GM19043 (cell line): Measurements from ENCODE around the gene NWD2.

Experiments used
- ATAC-seq: cut with Tn5 transposase; IDR thresholded peaks from one replicate; pipeline ENCODE4 v1.9.1; 2021; ENCODE audit warnings: low read depth; ENCODE audit not compliant: unreplicated experiment

Gene NWD2

DNA sequence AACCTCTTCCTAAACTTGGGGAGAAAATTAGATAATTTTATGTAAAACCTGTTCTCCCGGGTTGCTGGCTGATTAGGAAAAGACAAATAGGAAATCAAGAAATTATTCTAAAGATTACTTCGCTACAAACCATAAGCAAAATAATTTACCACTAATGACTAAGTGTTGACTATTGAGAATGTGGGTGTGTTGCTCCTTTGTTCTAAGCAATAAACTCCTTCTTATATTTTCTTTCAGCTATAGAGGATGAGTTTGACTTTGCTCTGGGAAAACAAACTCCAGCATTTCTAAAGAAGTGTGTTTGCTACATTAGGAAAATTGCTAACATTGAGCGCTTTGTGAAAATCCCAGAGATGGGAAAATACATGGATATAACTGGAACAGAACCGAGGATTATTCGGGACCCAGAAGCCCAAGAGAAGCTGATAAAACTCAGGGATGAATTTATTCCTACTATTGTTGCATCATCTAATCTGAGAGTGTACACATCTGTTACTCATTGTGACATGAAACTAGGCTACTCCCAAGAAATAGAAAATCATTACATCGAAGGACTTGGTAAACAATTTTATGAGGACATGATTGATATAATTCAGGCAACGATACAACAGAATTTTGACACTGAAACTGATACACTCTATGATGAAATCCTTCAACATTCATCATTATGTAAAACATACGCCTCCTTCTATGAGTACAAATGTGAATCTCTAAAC is 194.2 kb downstream of the NWD2 start:
- ATAC-seq: no peak

- ATAC-seq: no peak
Observed at GRCh38 chr4:37439809-37440474, 195.4 kb downstream of the NWD2 start.

DNA sequence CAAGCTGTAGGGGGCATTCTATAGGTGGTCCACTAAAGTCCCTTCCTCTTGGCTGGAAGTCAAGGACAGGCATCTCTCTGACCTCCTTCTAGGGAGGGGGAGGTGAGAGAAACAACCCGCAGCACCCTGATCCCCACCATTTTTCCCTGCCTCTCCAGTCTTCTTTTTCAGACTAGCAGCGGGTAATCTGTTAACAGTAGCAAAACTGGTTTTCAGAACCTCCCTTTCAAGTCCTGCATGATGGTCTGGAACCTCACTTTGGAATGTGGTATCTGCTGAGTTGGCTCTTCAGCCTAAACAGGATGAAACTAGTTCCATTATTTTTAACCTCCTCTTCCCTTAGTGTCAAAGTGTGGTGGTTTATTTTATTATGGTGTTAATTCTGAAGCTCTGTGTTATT is 196.0 kb downstream of the NWD2 start:
- ATAC-seq: no peak

DNA sequence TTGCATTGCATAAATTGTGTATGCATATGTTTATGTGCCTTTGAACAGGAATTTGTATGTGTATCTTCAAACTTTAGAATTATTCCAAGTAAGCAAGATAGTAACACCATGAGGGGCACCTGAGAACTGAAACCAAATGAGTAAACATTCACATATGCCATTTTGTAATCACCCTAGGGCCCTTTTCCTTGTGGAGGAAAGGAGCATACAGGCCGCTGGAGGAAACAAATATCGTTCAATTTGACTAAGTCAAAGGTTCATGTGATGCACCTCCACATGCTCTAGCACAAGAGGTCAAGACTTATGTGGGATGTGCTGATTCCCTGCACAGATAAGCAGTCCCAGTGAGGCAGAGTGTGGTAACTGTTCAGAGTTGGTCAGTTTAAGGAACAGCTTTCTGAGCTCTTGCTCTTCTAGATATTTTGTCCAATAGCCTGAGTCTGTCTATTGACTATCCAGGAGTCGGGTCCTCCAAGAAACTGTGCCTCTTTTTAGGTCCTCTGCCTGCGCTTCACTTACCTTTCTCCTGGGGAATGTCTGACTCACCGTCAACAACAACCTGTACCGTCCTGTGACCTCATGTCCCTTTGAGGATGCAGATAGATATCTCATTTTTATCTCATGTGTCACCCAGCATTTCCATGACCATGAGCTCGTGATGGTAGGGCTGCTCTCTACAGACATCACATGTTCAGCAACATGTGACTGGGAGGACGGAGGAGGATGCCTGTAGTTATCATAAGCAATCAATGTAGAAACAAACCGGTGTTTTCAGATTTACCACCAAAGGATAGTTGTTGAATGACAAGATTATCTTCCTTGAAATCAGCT is 196.9 kb downstream of the NWD2 start:
- ATAC-seq: no peak

GRCh38 chr4:37442062-37442323 is 197.4 kb downstream of the NWD2 start:
- no peak for ATAC-seq

- ATAC-seq: no peak
Observed at GRCh38 chr4:37443137-37443536, 198.6 kb downstream of the NWD2 start.

DNA sequence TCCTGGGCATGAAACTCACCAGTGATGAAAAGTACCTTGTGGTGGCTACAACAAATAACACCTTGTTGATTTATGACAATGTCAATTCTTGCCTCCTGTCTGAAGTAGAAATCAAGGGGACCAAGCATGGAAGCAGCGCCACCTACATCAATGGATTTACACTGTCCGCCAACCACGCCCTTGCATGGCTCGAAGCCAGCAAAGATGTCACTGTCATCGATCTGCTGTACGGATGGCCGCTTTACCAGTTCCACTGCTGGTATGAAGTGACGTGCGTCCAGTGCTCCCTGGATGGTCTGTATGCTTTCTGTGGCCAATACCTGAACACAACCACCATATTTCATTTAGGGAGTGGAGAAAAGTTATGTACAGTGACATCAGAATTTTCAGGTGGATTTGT is 200.5 kb downstream of the NWD2 start:
- no peak for ATAC-seq

DNA sequence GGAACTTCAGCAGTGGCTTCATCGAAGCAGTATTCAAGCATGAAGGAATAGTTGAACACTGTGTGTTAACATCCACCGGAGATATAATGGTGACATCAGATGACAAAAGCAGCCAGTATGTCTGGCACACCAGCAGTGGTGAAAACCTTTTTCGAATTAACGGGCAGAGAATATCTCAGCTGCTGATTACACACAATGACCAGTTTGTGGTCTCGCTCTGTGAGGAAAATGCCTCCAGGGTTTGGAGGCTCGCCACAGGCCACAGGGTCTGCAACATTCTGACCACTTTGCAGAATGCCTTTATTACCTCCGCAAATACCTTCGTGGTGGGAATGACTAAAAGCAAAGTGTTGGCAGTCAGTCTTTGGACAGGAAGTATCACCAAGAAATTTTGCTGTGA is 201.5 kb downstream of the NWD2 start:
- ATAC-seq: no peak

DNA sequence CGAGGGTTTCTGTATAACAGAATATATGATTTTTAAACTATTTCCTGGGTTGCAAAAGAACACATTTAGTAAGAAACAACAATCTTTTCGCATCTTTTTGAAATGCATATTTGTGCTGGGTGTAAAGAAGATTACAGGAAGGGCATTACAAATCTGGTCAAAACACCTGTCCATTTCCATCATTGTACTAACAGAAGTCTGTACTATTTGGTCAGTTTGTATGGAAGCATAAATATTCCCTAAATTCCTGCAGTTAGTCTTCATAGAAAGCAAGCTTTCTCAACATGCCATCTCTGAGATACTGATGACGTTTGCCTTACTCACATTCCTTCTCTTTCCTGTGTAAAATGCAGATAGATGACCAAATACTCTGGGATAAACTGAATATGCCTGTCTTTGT is 203.3 kb downstream of the NWD2 start:
- ATAC-seq: no peak

DNA sequence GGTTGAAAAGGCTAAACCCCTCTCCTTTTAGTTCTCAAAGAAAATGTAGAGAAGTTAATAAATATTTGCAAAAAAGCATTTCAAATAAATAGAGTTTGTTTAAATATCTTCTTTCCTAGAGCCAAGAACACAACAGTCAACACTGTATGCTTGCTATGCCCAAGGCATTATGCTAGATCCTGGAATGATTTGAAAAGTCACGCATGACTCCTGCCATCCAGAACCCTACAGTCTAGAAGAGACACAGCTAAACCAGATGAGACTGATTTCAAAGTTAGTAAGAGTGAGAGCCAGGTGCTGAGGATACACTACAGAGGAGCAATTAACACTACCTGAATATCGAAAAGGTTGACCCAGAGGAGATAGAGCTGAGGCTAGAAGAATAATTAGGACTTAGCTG is 205.8 kb downstream of the NWD2 start:
- no peak for ATAC-seq

DNA sequence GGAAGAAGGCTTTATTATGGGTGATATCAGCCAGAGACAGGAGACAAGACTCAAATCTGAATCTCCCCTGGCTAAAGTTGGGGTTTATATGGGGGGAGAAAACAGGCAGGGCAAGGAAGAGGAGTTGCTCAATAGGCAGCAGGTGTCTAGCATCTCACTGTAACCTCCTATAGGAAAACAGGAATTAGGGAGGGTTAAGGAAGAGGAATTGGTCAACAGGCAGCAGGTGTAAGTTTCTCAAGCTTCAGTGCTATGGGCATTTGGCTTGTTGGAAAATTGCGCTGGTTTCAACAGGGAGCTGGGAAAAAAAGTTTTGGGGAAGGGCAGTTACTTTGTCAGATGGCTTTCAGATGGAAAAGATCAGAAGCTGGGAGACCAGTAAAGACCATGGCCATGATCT is 206.4 kb downstream of the NWD2 start:
- ATAC-seq: no peak

GRCh38 chr4:37451656-37452055 is 207.1 kb downstream of the NWD2 start:
- ATAC-seq: no peak

DNA sequence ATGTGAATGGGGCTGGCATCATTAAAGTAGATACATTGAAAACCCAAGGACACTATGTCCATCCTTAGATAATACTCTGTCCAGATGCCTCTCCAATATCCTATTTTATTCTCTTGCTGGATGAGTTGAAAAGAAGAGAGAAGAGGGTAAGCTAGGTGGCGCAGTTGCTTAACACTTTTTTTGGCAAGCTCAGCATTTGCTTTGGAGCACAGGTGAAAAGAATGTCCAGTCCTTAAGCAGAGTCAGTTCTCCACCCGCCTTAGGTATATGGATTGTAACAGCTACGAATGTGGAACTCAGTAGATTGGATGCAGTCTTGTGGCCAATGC is 208.4 kb downstream of the NWD2 start:
- ATAC-seq: peak; percentile 48

DNA sequence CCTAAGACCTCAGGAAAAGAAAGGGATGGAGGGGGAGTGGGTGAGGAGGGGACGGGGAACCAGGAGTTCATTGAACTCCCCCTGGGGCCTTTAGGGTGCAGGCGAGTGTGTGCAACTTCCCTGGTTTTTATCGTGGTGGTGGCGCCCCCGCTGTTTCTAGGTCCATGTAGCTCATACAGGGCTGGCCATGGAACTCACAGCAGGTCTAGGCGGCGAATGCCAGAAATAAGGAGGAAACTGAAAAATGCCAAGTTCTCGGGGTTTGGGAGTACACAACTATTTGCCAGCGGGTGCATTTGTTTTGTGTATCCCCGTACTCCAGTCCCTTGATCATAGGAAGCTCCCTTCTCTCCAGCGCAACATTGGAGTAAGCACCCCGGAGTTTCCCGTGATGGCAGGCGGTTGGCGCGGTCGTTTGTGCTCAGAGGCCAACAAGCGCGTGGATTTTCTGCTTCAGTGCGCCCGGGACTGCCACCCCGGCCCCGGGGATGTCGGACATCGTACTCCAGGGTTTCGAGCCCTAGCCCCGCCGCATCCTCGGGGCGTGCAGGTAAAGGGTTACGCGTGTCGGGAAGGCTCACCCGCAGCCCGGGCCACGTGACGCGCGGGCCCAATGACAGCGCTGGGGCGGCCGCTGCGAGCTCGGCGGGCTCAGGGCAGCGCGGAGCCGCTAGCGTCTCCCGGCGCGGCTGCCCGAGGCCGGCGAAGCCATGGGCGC is 208.9 kb downstream of the NWD2 start:
- peak; percentile 66 for ATAC-seq

DNA sequence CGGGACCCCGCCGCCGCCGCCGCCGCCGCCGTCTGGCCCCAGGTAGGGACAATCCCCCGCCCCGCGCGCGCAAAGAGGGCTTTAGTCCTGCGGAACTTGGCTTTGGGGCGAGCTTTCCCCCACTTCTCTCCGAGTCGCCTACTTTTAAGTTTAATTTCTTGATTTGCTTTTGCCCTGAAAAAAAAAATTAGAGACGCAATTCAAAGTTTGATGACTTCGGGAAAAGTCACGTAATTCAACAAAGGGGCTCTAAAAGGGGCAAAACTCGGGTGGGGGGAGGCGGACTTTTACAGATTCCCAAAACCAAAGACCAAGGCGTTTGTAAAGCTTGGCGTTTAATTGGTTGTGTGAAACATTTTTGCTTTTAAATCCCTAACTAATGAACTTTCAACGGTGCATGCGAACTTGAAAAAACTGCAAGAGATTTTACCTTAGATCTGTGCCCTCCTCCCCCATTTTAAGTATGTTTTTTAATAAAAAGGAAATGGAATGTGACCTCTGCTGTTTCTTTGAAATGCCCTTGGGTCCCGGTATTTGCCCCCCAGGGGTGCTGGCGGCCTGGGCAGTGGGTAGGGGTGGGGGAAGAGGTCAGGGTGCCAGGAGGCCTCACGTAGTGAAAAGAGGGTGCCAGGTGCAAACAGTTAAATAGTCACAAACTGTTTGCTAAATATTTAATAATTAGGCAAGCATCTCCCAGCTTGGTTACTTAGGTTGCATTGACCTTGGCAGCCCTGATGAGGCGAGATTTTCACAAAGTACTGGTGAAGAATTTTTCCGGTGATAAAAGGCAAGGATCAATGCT is 209.7 kb downstream of the NWD2 start:
- ATAC-seq: no peak

- ATAC-seq: no peak
Observed at GRCh38 chr4:37455301-37456131, 211.0 kb downstream of the NWD2 start.

DNA sequence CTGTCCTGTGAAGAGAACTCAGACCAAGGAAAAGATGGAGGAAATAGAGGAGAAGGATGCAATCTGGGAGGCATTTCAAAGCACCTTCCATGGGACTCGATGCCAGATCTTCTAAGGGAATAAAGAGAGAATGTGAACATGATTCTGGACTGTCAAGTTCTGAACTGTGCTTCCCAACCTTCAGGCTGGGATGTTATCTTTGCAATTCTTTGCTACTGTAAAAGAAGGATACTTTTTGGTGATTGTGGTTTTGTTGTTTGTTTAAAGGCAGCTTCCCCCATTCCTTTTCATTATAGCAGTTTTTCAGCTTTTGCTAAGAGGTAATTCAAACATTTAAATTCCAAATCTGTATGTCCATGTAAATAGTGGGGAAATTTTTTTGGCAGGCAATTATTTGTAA is 217.3 kb downstream of the NWD2 start:
- ATAC-seq: no peak

- no peak for ATAC-seq
Observed at GRCh38 chr4:37463033-37463856, 218.7 kb downstream of the NWD2 start.
